Activated T-cell treated with anti-CD3 and anti-CD28 coated beads, Interleukin-2, amount 50 U/mL, for 24 hours (primary cell): ENCODE results near the gene ESRRA.

Experiments used
- DNase-seq: peaks from one replicate; pipeline ENCODE4 v3.0.0-alpha.2; 2020
- H3K27ac Mint-ChIP-seq: 2 replicates; pipeline ENCODE4 v1.8.0; 2020; ENCODE audit warnings: mild to moderate bottlenecking, mixed read lengths
- H3K27me3 Mint-ChIP-seq: 2 replicates; pipeline ENCODE4 v1.8.0; 2020; ENCODE audit warnings: mixed read lengths
- H3K36me3 Mint-ChIP-seq: 2 replicates; pipeline ENCODE4 v1.8.0; 2020; ENCODE audit warnings: low read depth, mixed read lengths
- H3K4me1 Mint-ChIP-seq: 2 replicates; pipeline ENCODE4 v1.8.0; 2020; ENCODE audit warnings: low read depth, mixed read lengths
- H3K4me3 Mint-ChIP-seq: 2 replicates; pipeline ENCODE4 v1.8.0; 2020; ENCODE audit warnings: mild to moderate bottlenecking, moderate library complexity, mixed read lengths
- H3K9me3 Mint-ChIP-seq: 2 replicates; pipeline ENCODE4 v1.8.0; 2020; ENCODE audit warnings: mixed read lengths

Gene ESRRA

DNA sequence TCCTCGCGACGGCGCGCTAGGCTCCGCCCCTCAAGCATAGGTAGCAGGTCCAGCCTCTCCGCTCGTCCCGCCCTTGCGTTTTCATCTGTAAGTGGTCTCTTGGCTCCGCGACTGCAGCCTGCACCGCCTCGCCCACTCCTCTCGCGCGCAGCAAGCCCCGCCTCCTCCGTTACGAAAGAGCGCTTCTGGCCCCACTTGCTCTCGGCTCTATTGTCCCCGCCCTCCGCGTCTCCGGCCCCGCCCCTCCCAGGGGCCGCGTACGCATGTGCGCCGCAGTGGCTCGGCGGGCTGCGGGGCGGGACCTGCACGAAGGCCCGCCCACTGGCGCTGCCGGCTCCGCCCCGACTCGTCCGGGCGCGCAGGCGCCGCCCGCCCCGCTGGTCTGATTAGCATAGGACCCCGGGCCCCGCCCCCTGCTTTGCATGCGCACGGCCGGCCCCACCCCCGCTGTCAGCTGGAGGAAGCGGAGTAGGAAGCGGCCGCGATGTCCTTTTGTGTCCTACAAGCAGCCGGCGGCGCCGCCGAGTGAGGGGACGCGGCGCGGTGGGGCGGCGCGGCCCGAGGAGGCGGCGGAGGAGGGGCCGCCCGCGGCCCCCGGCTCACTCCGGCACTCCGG lies at the start of gene ESRRA:
ESRRA (plus strand) TSS at position 450 of the 616 bp plus-strand sequence. CDS start 1,656 bp downstream, outside the sequence.
- Mint-ChIP-seq H3K36me3 (peaks cover 36% of the 10 kb centered on the region), H3K27ac (peak within 1 kb of the TSS; percentile 99), H3K4me1 (peaks cover 44% of the 10 kb centered on the region), H3K4me3 (peak within 1 kb of the TSS; percentile 96), H3K27me3 (peaks cover 20% of the 10 kb centered on the region), H3K9me3 (no peaks in the 10 kb centered on the region)
- peak; percentile 99 for DNase-seq

- DNase-seq = no peak
- H3K36me3 Mint-ChIP-seq = peaks cover 42% of the 10 kb centered on the region
- H3K4me3 Mint-ChIP-seq = no peak overlapping the region
- H3K9me3 Mint-ChIP-seq = no peaks in the 10 kb centered on the region
- H3K27me3 Mint-ChIP-seq = no peaks in the 10 kb centered on the region
- peaks cover 18% of the 10 kb centered on the region for H3K4me1 Mint-ChIP-seq
- H3K27ac Mint-ChIP-seq = no peak overlapping the region
Measured at GRCh38 chr11:64256300-64256699, 49.0 kb upstream of the ESRRA start.

DNA sequence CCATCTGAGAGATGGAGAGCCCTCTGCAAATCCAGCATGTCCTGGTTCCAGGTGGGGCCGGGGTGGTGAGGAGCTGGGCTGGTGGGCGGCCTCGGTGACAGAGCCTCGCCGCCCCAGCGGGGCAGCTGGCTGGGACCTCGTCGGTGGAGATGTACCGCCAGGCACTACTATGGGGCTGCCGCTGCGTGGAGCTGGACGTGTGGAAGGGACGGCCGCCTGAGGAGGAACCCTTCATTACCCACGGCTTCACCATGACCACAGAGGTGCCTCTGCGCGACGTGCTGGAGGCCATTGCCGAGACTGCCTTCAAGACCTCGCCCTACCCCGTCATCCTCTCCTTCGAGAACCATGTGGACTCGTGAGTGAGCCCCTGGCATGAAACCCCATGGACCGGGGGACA lies 47.0 kb upstream of the ESRRA start:
- Mint-ChIP-seq H3K27ac (no peak overlapping the region), H3K9me3 (no peaks in the 10 kb centered on the region), H3K36me3 (peaks cover 58% of the 10 kb centered on the region), H3K4me1 (peaks cover 11% of the 10 kb centered on the region), H3K27me3 (no peaks in the 10 kb centered on the region), H3K4me3 (no peak overlapping the region)
- DNase-seq = no peak

GRCh38 chr11:64258946-64259532 lies 46.3 kb upstream of the ESRRA start:
- DNase-seq = no peak
- H3K4me3 Mint-ChIP-seq = no peak overlapping the region
- H3K36me3 Mint-ChIP-seq = peaks cover 61% of the 10 kb centered on the region
- no peak overlapping the region for H3K27ac Mint-ChIP-seq
- H3K9me3 Mint-ChIP-seq = no peaks in the 10 kb centered on the region
- no peaks in the 10 kb centered on the region for H3K27me3 Mint-ChIP-seq
- H3K4me1 Mint-ChIP-seq = peaks cover 11% of the 10 kb centered on the region

DNA sequence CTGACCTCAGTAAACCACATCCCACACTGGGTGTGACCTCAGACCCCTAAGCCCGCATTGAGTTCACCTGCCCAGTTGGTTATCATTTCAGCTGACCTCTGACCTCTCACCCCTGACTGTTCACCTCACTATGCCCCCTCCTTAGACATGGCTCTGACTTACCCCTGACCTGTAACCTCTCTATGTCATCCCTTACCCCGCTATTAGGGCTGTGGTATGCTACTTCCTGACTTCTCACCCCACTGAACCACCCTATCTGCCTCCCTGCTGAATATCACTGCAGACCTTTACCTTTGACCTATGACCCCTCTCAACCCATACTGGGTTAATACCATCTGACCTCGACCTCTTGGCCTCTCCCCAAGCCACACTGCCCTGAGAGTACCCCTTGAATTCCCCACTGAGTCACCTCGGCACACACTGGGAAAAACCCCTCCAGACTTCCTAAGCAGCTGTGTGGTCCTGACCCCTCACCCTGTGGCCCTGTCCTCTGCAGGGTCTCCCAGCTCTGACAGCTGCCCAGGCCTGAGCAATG lies 45.7 kb upstream of the ESRRA start:
- Mint-ChIP-seq H3K4me3 (no peak overlapping the region), H3K4me1 (peaks cover 11% of the 10 kb centered on the region), H3K27ac (no peak overlapping the region), H3K9me3 (no peaks in the 10 kb centered on the region), H3K36me3 (peaks cover 63% of the 10 kb centered on the region), H3K27me3 (no peaks in the 10 kb centered on the region)
- DNase-seq = no peak

DNA sequence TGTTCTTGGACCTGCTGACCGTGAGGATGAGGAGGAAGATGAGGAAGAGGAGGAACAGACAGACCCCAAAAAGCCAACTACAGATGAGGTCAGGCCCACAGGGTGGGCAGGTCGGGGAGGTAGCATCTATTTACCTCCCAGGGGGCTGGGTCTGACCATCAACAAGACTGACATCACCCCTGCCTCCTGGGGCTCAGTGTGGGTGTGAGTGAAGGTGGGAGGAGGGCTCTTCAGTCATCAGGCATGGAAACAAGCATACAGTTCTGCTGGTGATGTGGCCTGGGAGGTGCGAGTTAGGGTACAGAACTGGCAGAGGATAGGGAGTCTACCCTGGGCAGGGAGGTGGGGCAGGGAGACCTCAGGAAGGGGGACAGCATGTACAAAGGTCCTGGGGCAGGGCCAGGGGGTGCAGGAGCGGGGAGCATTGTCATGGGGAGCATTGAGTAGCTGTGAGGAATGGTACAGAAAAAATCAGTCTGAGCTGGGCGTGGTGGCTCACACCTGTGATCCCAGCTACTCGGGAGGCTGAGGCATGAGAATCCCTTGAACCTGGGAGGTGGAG lies 45.1 kb upstream of the ESRRA start:
- H3K36me3 Mint-ChIP-seq = peaks cover 61% of the 10 kb centered on the region
- no peak overlapping the region for H3K4me3 Mint-ChIP-seq
- H3K27me3 Mint-ChIP-seq = no peaks in the 10 kb centered on the region
- H3K9me3 Mint-ChIP-seq = no peaks in the 10 kb centered on the region
- no peak overlapping the region for H3K27ac Mint-ChIP-seq
- H3K4me1 Mint-ChIP-seq = peaks cover 11% of the 10 kb centered on the region
- no peak for DNase-seq

- H3K27me3 Mint-ChIP-seq = no peaks in the 10 kb centered on the region
- peaks cover 11% of the 10 kb centered on the region for H3K4me1 Mint-ChIP-seq
- H3K27ac Mint-ChIP-seq = no peak overlapping the region
- H3K9me3 Mint-ChIP-seq = no peaks in the 10 kb centered on the region
- no peak overlapping the region for H3K4me3 Mint-ChIP-seq
- no peak for DNase-seq
- peaks cover 62% of the 10 kb centered on the region for H3K36me3 Mint-ChIP-seq
Measured at GRCh38 chr11:64261556-64262080, 43.7 kb upstream of the ESRRA start.

DNA sequence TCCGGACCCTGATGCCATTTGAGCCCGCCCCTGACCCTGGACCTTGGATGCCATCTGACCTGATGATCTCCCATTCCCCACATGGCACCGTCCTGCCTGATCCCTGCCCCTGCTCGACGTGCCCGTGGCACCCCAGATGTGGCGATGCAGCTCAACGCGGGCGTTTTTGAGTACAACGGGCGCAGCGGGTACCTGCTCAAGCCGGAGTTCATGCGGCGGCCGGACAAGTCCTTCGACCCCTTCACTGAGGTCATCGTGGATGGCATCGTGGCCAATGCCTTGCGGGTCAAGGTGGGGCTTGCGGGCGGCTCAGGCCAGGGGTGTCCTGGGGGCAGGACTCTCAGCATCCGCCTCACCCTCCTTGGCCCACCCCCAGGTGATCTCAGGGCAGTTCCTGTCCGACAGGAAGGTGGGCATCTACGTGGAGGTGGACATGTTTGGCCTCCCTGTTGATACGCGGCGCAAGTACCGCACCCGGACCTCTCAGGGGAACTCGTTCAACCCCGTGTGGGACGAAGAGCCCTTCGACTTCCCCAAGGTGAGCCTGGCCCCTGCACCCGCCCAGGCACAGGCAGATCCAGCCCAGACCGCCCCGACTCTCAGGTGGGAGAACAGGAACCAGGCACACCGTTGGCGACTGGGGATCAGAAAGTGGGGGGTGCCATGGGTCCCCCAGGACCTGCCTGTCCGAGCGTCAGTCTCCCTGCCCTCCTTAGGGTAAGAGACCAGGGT lies 42.9 kb upstream of the ESRRA start:
- DNase-seq = no peak
- H3K27ac Mint-ChIP-seq = no peak overlapping the region
- peaks cover 11% of the 10 kb centered on the region for H3K4me1 Mint-ChIP-seq
- no peaks in the 10 kb centered on the region for H3K9me3 Mint-ChIP-seq
- no peaks in the 10 kb centered on the region for H3K27me3 Mint-ChIP-seq
- peaks cover 60% of the 10 kb centered on the region for H3K36me3 Mint-ChIP-seq
- H3K4me3 Mint-ChIP-seq = no peak overlapping the region

GRCh38 chr11:64263021-64263946 lies 42.0 kb upstream of the ESRRA start:
- no peak for DNase-seq
- Mint-ChIP-seq H3K4me1 (peaks cover 16% of the 10 kb centered on the region), H3K4me3 (no peak overlapping the region), H3K36me3 (peaks cover 55% of the 10 kb centered on the region), H3K9me3 (no peaks in the 10 kb centered on the region), H3K27me3 (no peaks in the 10 kb centered on the region), H3K27ac (no peak overlapping the region)

GRCh38 chr11:64263947-64264317 lies 41.4 kb upstream of the ESRRA start:
- no peak overlapping the region for H3K27ac Mint-ChIP-seq
- peaks cover 55% of the 10 kb centered on the region for H3K36me3 Mint-ChIP-seq
- no peaks in the 10 kb centered on the region for H3K27me3 Mint-ChIP-seq
- H3K4me1 Mint-ChIP-seq = peaks cover 22% of the 10 kb centered on the region
- no peak for DNase-seq
- H3K9me3 Mint-ChIP-seq = no peaks in the 10 kb centered on the region
- H3K4me3 Mint-ChIP-seq = no peak overlapping the region

GRCh38 chr11:64264371-64264852 lies 40.9 kb upstream of the ESRRA start:
- Mint-ChIP-seq H3K27me3 (no peaks in the 10 kb centered on the region), H3K9me3 (no peaks in the 10 kb centered on the region), H3K4me1 (peaks cover 22% of the 10 kb centered on the region), H3K4me3 (no peak overlapping the region), H3K27ac (peak overlapping the region; percentile 61), H3K36me3 (peaks cover 54% of the 10 kb centered on the region)
- no peak for DNase-seq

DNA sequence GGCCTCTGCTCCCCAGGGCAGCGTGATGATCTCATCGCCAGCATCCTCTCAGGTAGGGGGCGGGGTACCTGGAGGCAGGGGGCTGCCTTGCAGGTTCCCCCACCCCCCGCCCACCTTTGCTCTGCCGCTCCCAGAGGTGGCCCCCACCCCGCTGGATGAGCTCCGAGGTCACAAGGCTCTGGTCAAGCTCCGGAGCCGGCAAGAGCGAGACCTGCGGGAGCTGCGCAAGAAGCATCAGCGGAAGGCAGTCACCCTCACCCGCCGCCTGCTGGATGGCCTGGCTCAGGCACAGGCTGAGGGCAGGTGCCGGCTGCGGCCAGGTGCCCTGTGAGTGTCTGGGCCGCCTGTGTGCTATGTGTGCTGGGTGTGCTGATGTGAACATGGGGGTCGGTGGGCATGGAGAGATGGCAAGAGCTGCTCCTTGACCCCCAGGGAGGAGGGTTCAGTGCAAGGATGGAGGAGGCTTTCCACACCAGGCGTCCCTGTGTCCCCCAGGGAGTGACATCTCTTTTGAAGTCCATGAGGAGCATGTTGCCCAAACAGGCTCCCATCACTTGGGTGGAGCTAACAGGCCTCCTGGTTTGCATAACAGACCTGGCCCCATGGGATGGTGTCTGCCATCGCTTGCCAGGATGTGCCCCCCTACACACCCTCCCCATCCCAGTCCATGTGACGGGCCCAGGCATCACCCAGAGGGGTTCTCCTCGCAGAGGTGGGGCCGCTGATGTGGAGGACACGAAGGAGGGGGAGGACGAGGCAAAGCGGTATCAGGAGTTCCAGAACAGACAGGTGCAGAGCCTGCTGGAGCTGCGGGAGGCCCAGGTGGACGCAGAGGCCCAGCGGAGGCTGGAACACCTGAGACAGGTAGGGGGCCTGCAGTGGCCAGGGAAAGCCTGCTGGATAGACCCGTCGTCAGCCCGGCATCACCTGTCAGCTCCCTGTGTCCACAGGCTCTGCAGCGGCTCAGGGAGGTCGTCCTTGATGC lies 39.9 kb upstream of the ESRRA start:
- Mint-ChIP-seq H3K36me3 (peaks cover 52% of the 10 kb centered on the region), H3K27me3 (no peaks in the 10 kb centered on the region), H3K4me1 (peaks cover 15% of the 10 kb centered on the region), H3K27ac (no peak overlapping the region), H3K9me3 (no peaks in the 10 kb centered on the region), H3K4me3 (no peak overlapping the region)
- DNase-seq = no peak

GRCh38 chr11:64266339-64266738 lies 39.0 kb upstream of the ESRRA start:
- H3K27me3 Mint-ChIP-seq = no peaks in the 10 kb centered on the region
- H3K4me3 Mint-ChIP-seq = no peak overlapping the region
- no peak overlapping the region for H3K27ac Mint-ChIP-seq
- H3K36me3 Mint-ChIP-seq = peaks cover 51% of the 10 kb centered on the region
- H3K4me1 Mint-ChIP-seq = peaks cover 15% of the 10 kb centered on the region
- H3K9me3 Mint-ChIP-seq = no peaks in the 10 kb centered on the region
- no peak for DNase-seq
